Stimulated activated CD4-positive, alpha-beta T cell treated with anti-CD3 and anti-CD28 coated beads, Interleukin-4, amount 100 ng/mL, for 24 hours (primary cell): ENCODE measurements around the gene C22orf31.
"Not testable (repeated sequence)": the region's sequence is repeated elsewhere in the genome, so short reads cannot be mapped to it uniquely, and the experiment has no call there.

Experiments
- DNase-seq: peaks from one replicate; pipeline ENCODE4 v3.0.0-alpha.2; 2020

Gene C22orf31

GRCh38 chr22:29061773-29062172 lies at the start of gene C22orf31:
C22orf31 (minus strand) TSS chr22:29061831; CDS start chr22:29061792, 39 bp downstream.
- DNase-seq = no peak

- no peak for DNase-seq
These were observed 49.3 kb upstream of the C22orf31 start for GRCh38 chr22:29110946-29111345.

GRCh38 chr22:29109822-29110221 lies 48.2 kb upstream of the C22orf31 start:
- no peak for DNase-seq

- DNase-seq = no peak
These were observed 46.5 kb upstream of the C22orf31 start for GRCh38 chr22:29108137-29108536.

GRCh38 chr22:29106839-29107238 lies 45.2 kb upstream of the C22orf31 start:
- no peak for DNase-seq

GRCh38 chr22:29105468-29105867 lies 43.8 kb upstream of the C22orf31 start:
- no peak for DNase-seq

- DNase-seq = no peak
These were observed 41.5 kb upstream of the C22orf31 start for GRCh38 chr22:29103121-29103520.

- no peak for DNase-seq
These were observed 40.7 kb upstream of the C22orf31 start for GRCh38 chr22:29102300-29102699.

GRCh38 chr22:29098296-29098695 lies 36.7 kb upstream of the C22orf31 start:
- no peak for DNase-seq

- no peak for DNase-seq
These were observed 35.4 kb upstream of the C22orf31 start for GRCh38 chr22:29096736-29097669.

GRCh38 chr22:29095459-29095858 lies 33.8 kb upstream of the C22orf31 start:
- no peak for DNase-seq

GRCh38 chr22:29093501-29094300 lies 32.1 kb upstream of the C22orf31 start:
- no peak for DNase-seq

GRCh38 chr22:29093030-29093429 lies 31.4 kb upstream of the C22orf31 start:
- no peak for DNase-seq

- no peak for DNase-seq
These were observed 30.6 kb upstream of the C22orf31 start for GRCh38 chr22:29092243-29092642.

GRCh38 chr22:29090039-29090438 lies 28.4 kb upstream of the C22orf31 start:
- DNase-seq = no peak

GRCh38 chr22:29089507-29089906 lies 27.9 kb upstream of the C22orf31 start:
- no peak for DNase-seq

- no peak for DNase-seq
These were observed 27.2 kb upstream of the C22orf31 start for GRCh38 chr22:29088809-29089208.

- DNase-seq = no peak
These were observed 25.4 kb upstream of the C22orf31 start for GRCh38 chr22:29087012-29087411.

- no peak for DNase-seq
These were observed 22.4 kb upstream of the C22orf31 start for GRCh38 chr22:29083933-29084591.

- DNase-seq = not testable (repeated sequence)
These were observed 21.9 kb upstream of the C22orf31 start for GRCh38 chr22:29083576-29083932.

- no peak for DNase-seq
These were observed 21.4 kb upstream of the C22orf31 start for GRCh38 chr22:29082826-29083545.

GRCh38 chr22:29081517-29082236 lies 20.0 kb upstream of the C22orf31 start:
- DNase-seq = no peak
